HCT116 (cell line): ENCODE data around the gene CLCA2. TPM values are rescaled to one million over a fixed set of nuclear protein-coding genes. Genes with fewer than 3 reads are reported as not detected.
A peak's percentile ranks its signal among the peaks of the same experiment; 100 is the strongest.

Source experiments
- ATAC-seq: fragments of 200-7000 bp; cut with Tn5 transposase; 2 replicates; pipeline ENCODE4 v1.9.1; 2020; ENCODE audit warnings: mild to moderate bottlenecking, moderate library complexity
- BruUV-seq: library from RNA; stranded (reverse); fragments of 400-500 nt; replicated peaks from 2 replicates; lab custom pipeline; 2021; lab: Mats Ljungman, UMichigan
- CTCF ChIA-PET: fragments of 300-600 bp; sonication (Branson Sonifier 250); formaldehyde crosslinking; loops from one replicate; lab custom pipeline; 2021; ENCODE audit warnings: antibody characterized with exemption; lab: Charles Lee
- POLR2A ChIA-PET: fragments of 300-600, 350-600 bp; sonication (Branson Sonifier 250); formaldehyde crosslinking; loops from one replicate; lab custom pipeline; 2021; ENCODE audit warnings: antibody characterized with exemption; lab: Charles Lee
- RAD21 ChIA-PET, 2 experiments: fragments of 300-600 bp; sonication (Branson Sonifier 250); formaldehyde crosslinking; loops; one replicate each; lab custom pipeline; 2023; ENCODE audit warnings: low total read pairs in 2 of 2; ENCODE audit not compliant: uncharacterized antibody in 2 of 2, unreplicated experiment in 2 of 2, low non-redundant PET in 1 of 2; lab: Charles Lee
- DNase-seq: peaks from one replicate; pipeline ENCODE4 v3.0.0-alpha.2; 2010; ENCODE audit warnings: low read depth, low spot score
- H2AFZ ChIP-seq: fragments of 200-600 bp; shearing (Covaris generic), sonication (generic); 2 replicates; pipeline ENCODE4 v1.6.1; 2017; ENCODE audit warnings: low read depth, mixed run types, mixed read lengths, antibody characterized with exemption, low read length; ENCODE audit not compliant: poor library complexity, severe bottlenecking
- H3K27ac ChIP-seq: 2 replicates; pipeline ENCODE4 v1.5.1; 2012; ENCODE audit warnings: low read depth, low read length
- H3K27me3 ChIP-seq: fragments of 200-600 bp; sonication (generic); 2 replicates; pipeline ENCODE4 v1.6.1; 2016; ENCODE audit warnings: mixed run types, low read length, mixed read lengths; ENCODE audit not compliant: insufficient read depth
- H3K36me3 ChIP-seq, 2 experiments: fragments of 200-500 bp in 1 of 2; fragments of 200-600 bp in 1 of 2; sonication (Bioruptor generic) in 1 of 2; sonication (generic) in 1 of 2; 2 replicates each; pipeline versions ENCODE4 v1.5.1 to v1.6.1; 2014 to 2016; ENCODE audit warnings: low read length in 2 of 2, inconsistent platforms in 1 of 2, mixed read lengths in 1 of 2, mixed run types in 1 of 2; ENCODE audit not compliant: insufficient read depth in 2 of 2, control insufficient read depth in 1 of 2
- H3K4me1 ChIP-seq, 2 experiments: fragments of 200-600 bp in 1 of 2; sonication (generic) in 1 of 2; 2 replicates each; pipeline versions ENCODE4 v1.5.1 to v1.6.1; 2012 to 2017; ENCODE audit warnings: low read length in 2 of 2, inconsistent platforms in 1 of 2, mild to moderate bottlenecking in 1 of 2, mixed read lengths in 1 of 2, mixed run types in 1 of 2, moderate library complexity in 1 of 2; ENCODE audit not compliant: insufficient read depth in 2 of 2, control insufficient read depth in 1 of 2
- H3K4me2 ChIP-seq: fragments of 200-600 bp; sonication (generic); 2 replicates; pipeline ENCODE4 v1.6.1; 2017; ENCODE audit warnings: mixed run types, low read length, mixed read lengths
- H3K4me3 ChIP-seq, 2 experiments: fragments of 200-600 bp in 1 of 2; sonication (generic) in 1 of 2; replicated peaks in 1 of 2; 2 replicates each; pipeline ENCODE4 v1.5.1; 2011 to 2016; ENCODE audit warnings: low read length in 2 of 2, control low read depth in 1 of 2, low read depth in 1 of 2, mild to moderate bottlenecking in 1 of 2, mixed read lengths in 1 of 2, mixed run types in 1 of 2
- H3K79me2 ChIP-seq: fragments of 200-600 bp; sonication (generic); 2 replicates; pipeline ENCODE4 v1.6.1; 2017; ENCODE audit warnings: mild to moderate bottlenecking, mixed run types, low read length, moderate library complexity, mixed read lengths; ENCODE audit not compliant: insufficient read depth
- H3K9ac ChIP-seq: fragments of 200-600 bp; sonication (generic); 2 replicates; pipeline ENCODE4 v1.6.1; 2016; ENCODE audit warnings: low read length, mixed read lengths
- H3K9me2 ChIP-seq: fragments of 200-600 bp; sonication (generic), shearing (Covaris generic); 2 replicates; pipeline ENCODE4 v1.6.1; 2017; ENCODE audit warnings: mixed run types, mild to moderate bottlenecking, moderate library complexity; ENCODE audit not compliant: insufficient read depth
- H3K9me3 ChIP-seq, 2 experiments: fragments of 200-500 bp in 1 of 2; fragments of 200-600 bp in 1 of 2; sonication (Bioruptor generic) in 1 of 2; sonication (generic) in 1 of 2; 2 replicates each; pipeline ENCODE4 v1.6.1; 2014 to 2017; ENCODE audit warnings: low read length in 2 of 2, mixed read lengths in 2 of 2, inconsistent platforms in 1 of 2, low read depth in 1 of 2, mild to moderate bottlenecking in 1 of 2, mixed run types in 1 of 2, moderate library complexity in 1 of 2; ENCODE audit not compliant: control insufficient read depth in 1 of 2, insufficient read depth in 1 of 2
- H4K20me1 ChIP-seq: fragments of 200-600 bp; sonication (generic), shearing (Covaris generic); 2 replicates; pipeline ENCODE4 v1.6.1; 2017; ENCODE audit warnings: mixed run types, mild to moderate bottlenecking, moderate library complexity; ENCODE audit not compliant: insufficient read depth
- ATF3 ChIP-seq: IDR thresholded peaks from 2 replicates; pipeline ENCODE4 v1.6.1; 2012
- CBX3 ChIP-seq: IDR thresholded peaks from 2 replicates; pipeline ENCODE4 v1.6.1; 2012; ENCODE audit warnings: low read depth
- EGR1 ChIP-seq: IDR thresholded peaks from 2 replicates; pipeline ENCODE4 v1.6.1; 2012; ENCODE audit warnings: low read depth
- ELF1 ChIP-seq: IDR thresholded peaks from 2 replicates; pipeline ENCODE4 v1.6.1; 2012; ENCODE audit warnings: low read depth, borderline replicate concordance
- FOSL1 ChIP-seq: IDR thresholded peaks from 2 replicates; pipeline ENCODE4 v1.6.1; 2012; ENCODE audit warnings: low read depth
- JUND ChIP-seq: IDR thresholded peaks from 2 replicates; pipeline ENCODE4 v1.6.1; 2012
- MAX ChIP-seq: IDR thresholded peaks from 2 replicates; pipeline ENCODE4 v1.6.1; 2012
- POLR2A ChIP-seq: IDR thresholded peaks from 2 replicates; pipeline ENCODE4 v1.7.0; 2011; ENCODE audit warnings: borderline replicate concordance; ENCODE audit not compliant: insufficient read depth, insufficient read length; ENCODE audit errors: extremely low read depth
- RAD21 ChIP-seq: IDR thresholded peaks from 2 replicates; pipeline ENCODE4 v1.6.1; 2012; ENCODE audit warnings: low read depth, mild to moderate bottlenecking
- SIN3A ChIP-seq: IDR thresholded peaks from 2 replicates; pipeline ENCODE4 v1.6.1; 2012; ENCODE audit warnings: low read depth
- SP1 ChIP-seq: IDR thresholded peaks from 2 replicates; pipeline ENCODE4 v1.6.1; 2012; ENCODE audit warnings: low read depth
- SRF ChIP-seq: IDR thresholded peaks from 2 replicates; pipeline ENCODE4 v1.6.1; 2012; ENCODE audit warnings: low read depth
- TCF7L2 ChIP-seq: IDR thresholded peaks from 2 replicates; pipeline ENCODE4 v1.7.0; 2011; ENCODE audit warnings: borderline replicate concordance, inconsistent platforms; ENCODE audit not compliant: insufficient read depth, insufficient read length; ENCODE audit errors: extremely low read depth
- YY1 ChIP-seq: IDR thresholded peaks from 2 replicates; pipeline ENCODE4 v1.6.1; 2011; ENCODE audit warnings: low read length, low read depth, moderate library complexity, mild to moderate bottlenecking; ENCODE audit not compliant: insufficient replicate concordance; ENCODE audit errors: extremely low read depth
- ZFX ChIP-seq: fragments of 450-650 bp; IDR thresholded peaks from 2 replicates; pipeline ENCODE4 v1.6.1; 2017
- ZNF274 ChIP-seq: fragments of 200-500 bp; sonication (Bioruptor generic); IDR thresholded peaks from 2 replicates; pipeline ENCODE4 v1.6.1; 2014; ENCODE audit warnings: mild to moderate bottlenecking, low read depth, low read length, inconsistent platforms
- intact Hi-C: fragments of 100-400 bp; cut with micrococcal nuclease; formaldehyde crosslinking; loops from 2 replicates; pipeline ENCODE4 v1.10.0; 2022
- total RNA-seq: library from RNA; stranded (reverse); gene quantifications from one replicate; pipeline ENCODE4 v1.2.1, GENCODE V29; 2021; ENCODE audit not compliant: unreplicated experiment
- TF ChIP-seq, protein P1 (sequence below): IDR thresholded peaks from 2 replicates; pipeline ENCODE4 v1.6.1; 2011; ENCODE audit warnings: mild to moderate bottlenecking, low read length, moderate library complexity; ENCODE audit not compliant: insufficient replicate concordance; ENCODE audit errors: extremely low read depth

CLCA2 gene
- total RNA-seq, 1 experiment from 2014 or later, result not detected

- Histone ChIP-seq H3K9me2 (no peaks in the 10 kb centered on the region), H3K9ac (no peak overlapping the region), H3K36me3 (no peaks in the 10 kb centered on the region), H3K27me3 (no peaks in the 10 kb centered on the region), H3K27ac (no peak overlapping the region), H3K9me3 (no peaks in the 10 kb centered on the region), H3K4me2 (peak overlapping the region; percentile 94; the same call in 1 of the 2 replicates), H4K20me1 (no peaks in the 10 kb centered on the region), H3K79me2 (peaks cover 17% of the 10 kb centered on the region), H3K4me1 (peaks cover 4 to 14% of the 10 kb centered on the region in 2 experiments; a peak in 3 of 4 replicates), H2AFZ (no peak overlapping the region), H3K4me3 (no peak overlapping the region)
- POLR2A ChIA-PET, result no interaction called here
- RAD21 ChIA-PET, result no interaction called here
- CTCF ChIA-PET, result interaction anchor here (0.7 to 1.2 kb wide), 4 partner anchors 10 to 332 kb away, joined by 3 to 4 read pairs (median 4); no protein-coding TSS in a partner anchor
- intact Hi-C loops, result no loop called here
- BruUV-seq, result no TSS peak
- ATAC-seq (no peak), DNase-seq (no peak)
- TF ChIP-seq SIN3A, result no peak
- no peak for TF ChIP-seq JUND
- TF ChIP-seq, protein P1, sequence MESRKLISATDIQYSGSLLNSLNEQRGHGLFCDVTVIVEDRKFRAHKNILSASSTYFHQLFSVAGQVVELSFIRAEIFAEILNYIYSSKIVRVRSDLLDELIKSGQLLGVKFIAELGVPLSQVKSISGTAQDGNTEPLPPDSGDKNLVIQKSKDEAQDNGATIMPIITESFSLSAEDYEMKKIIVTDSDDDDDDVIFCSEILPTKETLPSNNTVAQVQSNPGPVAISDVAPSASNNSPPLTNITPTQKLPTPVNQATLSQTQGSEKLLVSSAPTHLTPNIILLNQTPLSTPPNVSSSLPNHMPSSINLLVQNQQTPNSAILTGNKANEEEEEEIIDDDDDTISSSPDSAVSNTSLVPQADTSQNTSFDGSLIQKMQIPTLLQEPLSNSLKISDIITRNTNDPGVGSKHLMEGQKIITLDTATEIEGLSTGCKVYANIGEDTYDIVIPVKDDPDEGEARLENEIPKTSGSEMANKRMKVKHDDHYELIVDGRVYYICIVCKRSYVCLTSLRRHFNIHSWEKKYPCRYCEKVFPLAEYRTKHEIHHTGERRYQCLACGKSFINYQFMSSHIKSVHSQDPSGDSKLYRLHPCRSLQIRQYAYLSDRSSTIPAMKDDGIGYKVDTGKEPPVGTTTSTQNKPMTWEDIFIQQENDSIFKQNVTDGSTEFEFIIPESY, result no peak
- no peak for TF ChIP-seq TCF7L2
- no peak for TF ChIP-seq SRF
- TF ChIP-seq ZNF274, result no peak
- no peak for TF ChIP-seq FOSL1
- TF ChIP-seq YY1, result no peak
- TF ChIP-seq MAX, result no peak
- TF ChIP-seq ELF1, result no peak
- TF ChIP-seq ZFX, result no peak
- no peak for TF ChIP-seq POLR2A
- TF ChIP-seq ATF3, result no peak
- TF ChIP-seq RAD21, result no peak
- TF ChIP-seq EGR1, result no peak
- TF ChIP-seq SP1, result no peak
- TF ChIP-seq CBX3, result no peak
Measured at GRCh38 chr1:86394416-86394815, 29.6 kb upstream of the CLCA2 start.
